Tibial nerve (tissue), 4 donors: ENCODE results near the gene PXDN. TPM values are rescaled to one million over a fixed set of nuclear protein-coding genes. Genes with fewer than 3 reads are reported as not detected.

ENCODE experiments used
- DNase-seq, 2 donors: peaks; one replicate each; pipeline ENCODE4 v3.0.0-alpha.2; 2019; ENCODE audit warnings: low spot score in 2 of 2
- H3K27ac ChIP-seq, 4 donors: fragments of 200-600 bp; sonication (generic) in 3 of 4; one replicate each; pipeline ENCODE4 v1.5.1; 2017 to 2019; ENCODE audit warnings: mild to moderate bottlenecking in 1 of 4
- H3K27me3 ChIP-seq, 2 donors: fragments of 200-600 bp; sonication (generic) in 1 of 2; one replicate each; pipeline versions ENCODE4 v1.5.1 to v1.6.0; 2017 to 2019
- H3K36me3 ChIP-seq, 3 donors: fragments of 200-600 bp; sonication (generic); one replicate each; pipeline ENCODE4 v1.5.1; 2018 to 2019
- H3K4me1 ChIP-seq, 4 donors: fragments of 200-600 bp; sonication (generic) in 3 of 4; one replicate each; pipeline ENCODE4 v1.5.1; 2017 to 2019
- H3K4me3 ChIP-seq, 4 donors: fragments of 200-600 bp; sonication (generic) in 3 of 4; one replicate each; pipeline ENCODE4 v1.5.1; 2017 to 2019; ENCODE audit warnings: mild to moderate bottlenecking in 1 of 4, moderate library complexity in 1 of 4
- H3K9me3 ChIP-seq, 4 donors: fragments of 200-600 bp; sonication (generic) in 3 of 4; one replicate each; pipeline ENCODE4 v1.5.1; 2017 to 2019
- EP300 ChIP-seq, 2 donors: sonication (generic); formaldehyde crosslinking; IDR thresholded peaks; one replicate each; pipeline ENCODE4 v1.6.1; 2017; ENCODE audit warnings: antibody characterized with exemption in 2 of 2, mild to moderate bottlenecking in 1 of 2
- POLR2A ChIP-seq, 2 donors: fragments of 450-650 bp; IDR thresholded peaks; one replicate each; pipeline ENCODE4 v1.6.1; 2017; ENCODE audit warnings: antibody characterized with exemption in 2 of 2, mild to moderate bottlenecking in 2 of 2, moderate library complexity in 2 of 2
- WGBS, 2 donors: methylation state at CpG; one replicate each; pipeline ENCODE4 v1.1.5; 2018; 5-methylcytosine and 5-hydroxymethylcytosine counted together
- total RNA-seq, 4 donors: library from RNA; depleted of rRNA; stranded (reverse); fragments of >200 nt; gene quantifications; one replicate each; pipeline ENCODE4 v1.1.0, GENCODE V29; 2016
- TF ChIP-seq, protein P1 (sequence below), 5 experiments: fragments of 200-600 bp in 3 of 5; fragments of 450-650 bp in 2 of 5; sonication (generic) in 3 of 5; IDR thresholded peaks; one replicate each; pipeline ENCODE4 v1.5.1; 2016 to 2019; ENCODE audit warnings: antibody characterized with exemption in 5 of 5, mild to moderate bottlenecking in 3 of 5, moderate library complexity in 2 of 5

The PXDN gene
- total RNA-seq, 4 donors from 2014 or later = 40.4 to 72.6 (median 52.4) TPM

- DNase-seq = no peak
- 89% methylated on average over 11 of the region's 11 CpGs for WGBS, 2 donors
- Histone ChIP-seq H3K4me3 (no peak overlapping the region), H3K27ac (no peak overlapping the region), H3K36me3 (no peaks in the 10 kb centered on the region), H3K9me3 (no peaks in the 10 kb centered on the region), H3K27me3 (no peaks in the 10 kb centered on the region), H3K4me1 (peaks cover 0 to 10% (median 0%) of the 10 kb centered on the region in 4 donors)
- TF ChIP-seq EP300 (IDR thresholded peaks at IDR 0.05) (no peak), POLR2A (IDR thresholded peaks at IDR 0.05) (no peak)
- TF ChIP-seq, protein P1, sequence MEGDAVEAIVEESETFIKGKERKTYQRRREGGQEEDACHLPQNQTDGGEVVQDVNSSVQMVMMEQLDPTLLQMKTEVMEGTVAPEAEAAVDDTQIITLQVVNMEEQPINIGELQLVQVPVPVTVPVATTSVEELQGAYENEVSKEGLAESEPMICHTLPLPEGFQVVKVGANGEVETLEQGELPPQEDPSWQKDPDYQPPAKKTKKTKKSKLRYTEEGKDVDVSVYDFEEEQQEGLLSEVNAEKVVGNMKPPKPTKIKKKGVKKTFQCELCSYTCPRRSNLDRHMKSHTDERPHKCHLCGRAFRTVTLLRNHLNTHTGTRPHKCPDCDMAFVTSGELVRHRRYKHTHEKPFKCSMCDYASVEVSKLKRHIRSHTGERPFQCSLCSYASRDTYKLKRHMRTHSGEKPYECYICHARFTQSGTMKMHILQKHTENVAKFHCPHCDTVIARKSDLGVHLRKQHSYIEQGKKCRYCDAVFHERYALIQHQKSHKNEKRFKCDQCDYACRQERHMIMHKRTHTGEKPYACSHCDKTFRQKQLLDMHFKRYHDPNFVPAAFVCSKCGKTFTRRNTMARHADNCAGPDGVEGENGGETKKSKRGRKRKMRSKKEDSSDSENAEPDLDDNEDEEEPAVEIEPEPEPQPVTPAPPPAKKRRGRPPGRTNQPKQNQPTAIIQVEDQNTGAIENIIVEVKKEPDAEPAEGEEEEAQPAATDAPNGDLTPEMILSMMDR (IDR thresholded peaks at IDR 0.05) = no peak
Observed at GRCh38 chr2:1621041-1621440, 123.3 kb downstream of the PXDN start.

- no peaks in the 10 kb centered on the region for H3K36me3 ChIP-seq
- no peaks in the 10 kb centered on the region for H3K27me3 ChIP-seq
- DNase-seq = no peak
- peaks cover 0 to 1% (median 0%) of the 10 kb centered on the region in 4 donors for H3K4me1 ChIP-seq
- H3K27ac ChIP-seq = no peak overlapping the region
- TF ChIP-seq EP300 (IDR thresholded peaks at IDR 0.05) (no peak), POLR2A (IDR thresholded peaks at IDR 0.05) (no peak)
- TF ChIP-seq, protein P1 (IDR thresholded peaks at IDR 0.05) = no peak
- 93 to 96% methylated on average over 11 of the region's 11 CpGs for WGBS, 2 donors
- H3K4me3 ChIP-seq = no peak overlapping the region
- no peaks in the 10 kb centered on the region for H3K9me3 ChIP-seq
Observed at GRCh38 chr2:1620081-1620480, 124.2 kb downstream of the PXDN start.

DNA sequence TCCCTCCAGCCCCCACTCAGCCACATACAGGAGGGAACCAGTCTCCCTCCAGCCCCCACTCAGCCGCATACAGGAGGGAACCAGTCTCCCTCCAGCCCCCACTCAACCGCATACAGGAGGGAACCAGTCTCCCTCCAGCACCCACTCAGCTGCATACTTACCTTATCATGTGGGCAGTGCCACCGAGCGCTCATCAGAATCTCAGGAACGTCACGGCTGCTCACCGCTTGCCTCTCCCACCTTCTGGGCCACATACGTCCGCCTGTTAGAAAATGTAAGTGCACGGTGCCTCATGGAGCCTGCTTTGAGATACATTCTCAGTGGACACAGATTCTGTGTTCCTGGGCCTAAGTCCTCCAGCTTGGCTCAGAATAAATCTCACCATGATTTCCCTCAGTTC lies 124.8 kb downstream of the PXDN start:
- TF ChIP-seq EP300 (IDR thresholded peaks at IDR 0.05) = no peak
- no peak for TF ChIP-seq POLR2A (IDR thresholded peaks at IDR 0.05)
- TF ChIP-seq, protein P1 (IDR thresholded peaks at IDR 0.05) = no peak
- WGBS, 2 donors = 74 to 90% methylated on average over 8 to 9 of the region's 10 CpGs
- H3K27ac ChIP-seq = no peak overlapping the region
- H3K36me3 ChIP-seq = no peaks in the 10 kb centered on the region
- peaks cover 0 to 2% (median 0%) of the 10 kb centered on the region in 4 donors for H3K4me1 ChIP-seq
- H3K27me3 ChIP-seq = no peaks in the 10 kb centered on the region
- no peak for DNase-seq
- no peak overlapping the region for H3K4me3 ChIP-seq
- no peaks in the 10 kb centered on the region for H3K9me3 ChIP-seq

- TF ChIP-seq EP300 (IDR thresholded peaks at IDR 0.05) = no peak
- DNase-seq = no peak
- no peak overlapping the region for H3K4me3 ChIP-seq
- H3K27ac ChIP-seq = no peak overlapping the region
- no peaks in the 10 kb centered on the region for H3K36me3 ChIP-seq
- H3K27me3 ChIP-seq = no peaks in the 10 kb centered on the region
- H3K4me1 ChIP-seq = peaks cover 0 to 7% (median 0%) of the 10 kb centered on the region in 4 donors
- WGBS, 2 donors = 83 to 91% methylated on average over 2 to 3 of the region's 3 CpGs
- no peaks in the 10 kb centered on the region for H3K9me3 ChIP-seq
Observed at GRCh38 chr2:1618974-1619373, 125.3 kb downstream of the PXDN start.

DNA sequence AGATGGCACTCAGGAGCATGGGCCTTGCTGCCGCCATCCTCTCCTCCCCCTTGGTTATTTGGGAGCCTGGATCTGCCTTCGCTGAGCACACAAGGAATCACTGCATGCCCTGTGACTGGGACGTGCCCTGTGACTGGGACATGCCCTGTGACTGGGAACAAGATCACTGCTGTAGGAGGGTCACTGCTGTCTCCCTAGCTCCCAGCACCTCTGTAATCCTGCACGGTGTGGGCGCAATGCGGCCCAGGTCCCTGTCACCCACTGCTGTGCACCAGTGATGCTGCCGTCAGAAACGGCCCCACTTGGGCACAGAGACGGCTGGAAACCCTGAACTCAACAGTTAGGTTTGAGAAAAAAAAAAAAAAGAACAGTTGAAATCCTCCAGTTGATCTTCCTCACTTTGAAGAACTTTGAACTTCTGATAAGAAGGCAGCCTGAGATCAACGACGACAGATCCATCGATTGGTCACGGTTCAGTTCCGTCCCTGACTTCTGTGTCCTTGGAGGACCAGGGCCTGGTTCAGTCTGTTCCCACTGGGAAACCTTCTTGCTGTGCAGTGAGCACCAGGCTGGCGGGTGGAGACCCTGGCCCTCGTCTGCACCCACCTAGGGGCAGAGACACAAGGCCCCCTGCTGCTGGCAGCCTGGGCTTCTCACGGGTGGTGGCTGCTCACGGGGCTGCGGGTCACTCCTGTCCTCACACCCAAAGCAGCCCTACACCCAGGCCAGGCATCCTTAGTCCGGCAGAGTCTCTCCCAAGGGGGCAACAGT lies 125.9 kb downstream of the PXDN start:
- no peaks in the 10 kb centered on the region for H3K9me3 ChIP-seq
- no peak for TF ChIP-seq EP300 (IDR thresholded peaks at IDR 0.05)
- TF ChIP-seq, protein P1 (IDR thresholded peaks at IDR 0.05) = no peak
- H3K36me3 ChIP-seq = no peaks in the 10 kb centered on the region
- DNase-seq = no peak
- peaks cover 0 to 13% (median 2%) of the 10 kb centered on the region in 4 donors for H3K4me1 ChIP-seq
- 79 to 87% methylated on average over 18 to 20 of the region's 20 CpGs for WGBS, 2 donors
- H3K27ac ChIP-seq = no peak overlapping the region
- H3K27me3 ChIP-seq = no peaks in the 10 kb centered on the region
- H3K4me3 ChIP-seq = no peak overlapping the region
